Upper lobe of left lung (tissue), 6 donors: ENCODE results near the gene ANKRD34A. TPM values are rescaled to one million over a fixed set of nuclear protein-coding genes. Genes with fewer than 3 reads are reported as not detected.

Experiments used
- ATAC-seq, 2 donors: fragments of 200-7000 bp; cut with Tn5 transposase; one replicate each; pipeline ENCODE4 v1.9.1; 2022; ENCODE audit warnings: mild to moderate bottlenecking in 2 of 2, moderate library complexity in 2 of 2; ENCODE audit not compliant: low FRiP score in 2 of 2
- DNase-seq, 2 donors: peaks; one replicate each; pipeline ENCODE4 v3.0.0-alpha.2; 2019 to 2020
- H3K27ac ChIP-seq, 4 donors: fragments of 200-600 bp; sonication (generic); one replicate each; pipeline ENCODE4 v1.5.1; 2016 to 2019
- H3K27me3 ChIP-seq, 4 donors: fragments of 200-600 bp; sonication (generic); one replicate each; pipeline ENCODE4 v1.5.1; 2017 to 2019
- H3K36me3 ChIP-seq, 4 donors: fragments of 200-600 bp; sonication (generic); one replicate each; pipeline ENCODE4 v1.5.1; 2016 to 2019
- H3K4me1 ChIP-seq, 4 donors: fragments of 200-600 bp; sonication (generic); one replicate each; pipeline ENCODE4 v1.5.1; 2018 to 2019
- H3K4me3 ChIP-seq, 4 donors: fragments of 200-600 bp; sonication (generic); one replicate each; pipeline ENCODE4 v1.5.1; 2017 to 2019; ENCODE audit warnings: mild to moderate bottlenecking in 2 of 4, moderate library complexity in 1 of 4
- H3K9me3 ChIP-seq, 4 donors: fragments of 200-600 bp; sonication (generic); one replicate each; pipeline ENCODE4 v1.5.1; 2018 to 2019
- EP300 ChIP-seq, 4 donors: sonication (generic); formaldehyde crosslinking; IDR thresholded peaks; one replicate each; pipeline ENCODE4 v1.5.1; 2017; ENCODE audit warnings: antibody characterized with exemption in 4 of 4, control low read depth in 2 of 4
- POLR2A ChIP-seq, 4 donors: fragments of 450-650 bp; IDR thresholded peaks; one replicate each; pipeline ENCODE4 v1.5.1; 2016 to 2017; ENCODE audit warnings: antibody characterized with exemption in 4 of 4, mild to moderate bottlenecking in 2 of 4
- POLR2AphosphoS5 ChIP-seq, 2 donors: sonication (generic); formaldehyde crosslinking; IDR thresholded peaks; one replicate each; pipeline ENCODE4 v1.5.1; 2017; ENCODE audit warnings: antibody characterized with exemption in 2 of 2
- WGBS, 2 donors: methylation state at CpG; one replicate each; pipeline ENCODE4 v1.1.5; 2017 to 2018; 5-methylcytosine and 5-hydroxymethylcytosine counted together
- total RNA-seq, 6 donors: library from RNA; depleted of rRNA in 4 of 6; stranded (reverse); fragments of >200 nt in 4 of 6; gene quantifications; one replicate each; pipeline versions ENCODE4 v1.1.0 to v1.2.1, GENCODE V29; 2016 to 2021
- TF ChIP-seq, protein P1 (sequence below), 6 experiments: fragments of 450-650 bp in 4 of 6; fragments of 200-600 bp in 2 of 6; sonication (generic) in 2 of 6; IDR thresholded peaks; one replicate each; pipeline ENCODE4 v1.5.1; 2016 to 2019; ENCODE audit warnings: antibody characterized with exemption in 6 of 6
- donor health status: DM: no; HTN: no; CAD: no; lungs with moderate emphysema.
- donor health status: DM: no; HTN: yes; CAD: no; lungs with severe emphysema.

ANKRD34A gene
- total RNA-seq, 6 donors from 2014 or later = 0.30 to 2.6 (median 0.73) TPM

DNA sequence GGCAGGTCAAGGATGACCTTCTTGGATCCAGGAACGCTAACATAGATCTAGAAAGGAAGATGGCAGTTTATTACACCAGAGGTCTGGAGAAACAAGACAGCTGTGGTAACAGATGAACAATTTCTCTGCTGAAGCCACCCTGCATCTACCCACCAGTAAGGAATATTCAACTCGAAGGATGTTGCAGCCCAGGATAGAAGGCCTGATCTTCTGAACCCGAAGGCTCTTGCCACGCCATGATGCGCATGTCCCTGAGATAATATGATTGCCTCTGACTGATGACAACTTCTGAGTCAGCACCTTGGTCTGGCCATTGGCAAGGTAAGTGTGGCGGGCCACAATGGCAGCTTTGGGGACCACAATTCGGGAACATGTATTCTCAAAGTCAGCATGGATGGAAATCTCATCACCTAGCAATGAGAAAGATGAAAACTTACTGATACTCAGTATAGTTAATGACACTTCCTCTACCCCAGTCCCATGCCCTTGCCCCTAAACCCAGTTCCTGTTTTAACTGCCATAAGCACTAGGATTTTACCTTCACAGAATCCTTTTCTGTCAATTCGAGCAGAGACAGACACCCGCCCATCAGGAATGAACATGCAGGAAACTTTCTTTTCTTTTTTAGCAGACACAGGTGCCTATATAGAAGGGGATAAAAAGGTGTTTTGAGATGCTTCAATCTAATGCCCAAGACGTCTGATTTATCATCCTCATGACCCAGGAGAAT, 30.2 kb upstream of the ANKRD34A start:
- WGBS, 2 donors = 8 to 9% methylated on average over 10 of the region's 10 CpGs
- Histone ChIP-seq H3K27ac (peak overlapping the region; percentile 93 to 96 (median 96)), H3K27me3 (no peaks in the 10 kb centered on the region), H3K36me3 (peaks cover 26 to 43% (median 32%) of the 10 kb centered on the region in 4 donors), H3K9me3 (no peaks in the 10 kb centered on the region), H3K4me3 (peak overlapping the region; percentile 70 to 89 (median 77)), H3K4me1 (peaks cover 27 to 52% (median 34%) of the 10 kb centered on the region in 4 donors)
- ATAC-seq (no peak), DNase-seq (no peak)
- TF ChIP-seq, protein P1, sequence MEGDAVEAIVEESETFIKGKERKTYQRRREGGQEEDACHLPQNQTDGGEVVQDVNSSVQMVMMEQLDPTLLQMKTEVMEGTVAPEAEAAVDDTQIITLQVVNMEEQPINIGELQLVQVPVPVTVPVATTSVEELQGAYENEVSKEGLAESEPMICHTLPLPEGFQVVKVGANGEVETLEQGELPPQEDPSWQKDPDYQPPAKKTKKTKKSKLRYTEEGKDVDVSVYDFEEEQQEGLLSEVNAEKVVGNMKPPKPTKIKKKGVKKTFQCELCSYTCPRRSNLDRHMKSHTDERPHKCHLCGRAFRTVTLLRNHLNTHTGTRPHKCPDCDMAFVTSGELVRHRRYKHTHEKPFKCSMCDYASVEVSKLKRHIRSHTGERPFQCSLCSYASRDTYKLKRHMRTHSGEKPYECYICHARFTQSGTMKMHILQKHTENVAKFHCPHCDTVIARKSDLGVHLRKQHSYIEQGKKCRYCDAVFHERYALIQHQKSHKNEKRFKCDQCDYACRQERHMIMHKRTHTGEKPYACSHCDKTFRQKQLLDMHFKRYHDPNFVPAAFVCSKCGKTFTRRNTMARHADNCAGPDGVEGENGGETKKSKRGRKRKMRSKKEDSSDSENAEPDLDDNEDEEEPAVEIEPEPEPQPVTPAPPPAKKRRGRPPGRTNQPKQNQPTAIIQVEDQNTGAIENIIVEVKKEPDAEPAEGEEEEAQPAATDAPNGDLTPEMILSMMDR (IDR thresholded peaks at IDR 0.05) = no peak
- no peak for TF ChIP-seq EP300 (IDR thresholded peaks at IDR 0.05)
- peak; percentile 71 to 73 for TF ChIP-seq POLR2AphosphoS5 (IDR thresholded peaks at IDR 0.05)
- peak in 3 of 4 donors; percentile 5 to 39 (median 19) for TF ChIP-seq POLR2A (IDR thresholded peaks at IDR 0.05)

DNA sequence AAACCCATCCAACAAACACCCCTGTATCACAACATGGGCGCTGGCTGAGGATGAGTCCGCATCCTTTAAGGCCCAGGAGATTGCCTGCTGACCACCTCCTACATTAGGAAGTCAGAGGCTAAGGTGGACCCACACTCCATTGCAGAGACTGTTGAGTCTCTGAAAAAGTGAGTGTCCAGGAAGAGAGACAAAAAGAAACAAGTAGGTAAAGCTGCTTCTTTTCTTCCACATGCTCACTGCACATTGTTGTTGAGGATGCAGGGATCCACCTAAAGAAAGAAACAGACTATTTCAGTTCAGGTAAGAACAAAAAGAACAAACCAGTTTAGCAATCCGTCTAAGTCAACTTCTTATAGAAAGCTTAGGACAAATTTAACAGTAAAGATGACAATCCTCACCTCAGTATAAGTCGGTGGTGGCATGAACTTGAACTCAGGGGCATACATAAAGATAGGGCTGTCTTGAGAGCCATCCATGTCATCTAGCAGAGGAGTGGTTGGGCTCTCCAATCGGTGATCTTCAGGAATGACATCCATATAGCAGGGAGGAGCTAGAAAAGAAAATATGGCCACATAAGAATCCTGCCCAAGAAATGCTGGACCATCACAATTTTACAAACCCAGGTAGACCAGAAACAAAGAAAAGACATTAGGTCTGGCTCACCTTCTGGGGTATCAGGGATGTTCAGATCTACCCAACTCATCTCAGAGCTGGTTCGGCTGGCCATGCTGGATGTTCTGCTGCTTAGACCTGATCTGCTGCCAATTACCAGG, 29.4 kb upstream of the ANKRD34A start:
- Histone ChIP-seq H3K4me3 (peak overlapping the region; percentile 70 to 89 (median 77)), H3K36me3 (peaks cover 26 to 43% (median 32%) of the 10 kb centered on the region in 4 donors), H3K27ac (peak overlapping the region; percentile 93 to 96 (median 96)), H3K4me1 (peaks cover 26 to 51% (median 27%) of the 10 kb centered on the region in 4 donors), H3K27me3 (no peaks in the 10 kb centered on the region), H3K9me3 (no peaks in the 10 kb centered on the region)
- 16 to 23% methylated on average over 6 of the region's 6 CpGs for WGBS, 2 donors
- DNase-seq (peak in 1 of 2 donors; percentile 19), ATAC-seq (no peak)
- TF ChIP-seq POLR2AphosphoS5 (IDR thresholded peaks at IDR 0.05) = peak; percentile 5 to 41
- TF ChIP-seq EP300 (IDR thresholded peaks at IDR 0.05) = no peak
- TF ChIP-seq, protein P1 (IDR thresholded peaks at IDR 0.05) = no peak
- TF ChIP-seq POLR2A (IDR thresholded peaks at IDR 0.05) = peak in 3 of 4 donors; percentile 9 to 37 (median 10)

DNA sequence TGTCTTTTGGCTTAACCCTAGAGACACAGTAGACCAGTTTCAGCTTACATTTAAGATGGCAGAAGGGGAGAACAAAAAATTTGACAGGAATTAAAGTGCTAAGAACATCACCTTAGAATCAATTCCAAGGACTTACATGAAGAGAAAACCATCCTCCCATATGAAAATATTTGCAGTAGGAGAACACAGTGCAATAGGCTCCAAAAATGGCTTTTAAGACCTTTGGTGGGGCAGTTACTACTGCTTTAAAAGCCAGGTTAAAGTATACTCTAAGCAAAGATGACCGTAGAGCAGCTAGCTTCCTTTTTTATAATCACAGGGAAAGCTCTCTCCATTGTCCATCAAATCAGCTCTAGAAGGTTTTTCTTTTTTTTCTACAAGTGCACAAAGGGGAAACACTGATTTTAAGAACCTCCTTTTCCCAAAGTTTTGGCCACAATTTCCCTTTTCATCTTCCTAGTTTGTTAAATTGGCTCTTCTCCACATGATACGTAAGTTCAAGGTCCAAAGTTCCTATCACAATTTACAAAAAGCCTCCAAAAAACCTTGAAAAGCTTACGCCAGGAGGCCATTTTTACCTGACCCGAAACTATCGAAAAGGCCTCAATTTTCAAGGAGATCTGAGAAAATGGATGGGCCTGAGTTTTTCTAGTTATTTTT, 28.7 kb upstream of the ANKRD34A start:
- Histone ChIP-seq H3K27ac (peak overlapping the region; percentile 93 to 96 (median 96)), H3K4me3 (peak overlapping the region; percentile 70 to 89 (median 77)), H3K4me1 (peaks cover 23 to 50% (median 25%) of the 10 kb centered on the region in 4 donors), H3K9me3 (no peaks in the 10 kb centered on the region), H3K36me3 (peaks cover 26 to 43% (median 32%) of the 10 kb centered on the region in 4 donors), H3K27me3 (no peaks in the 10 kb centered on the region)
- WGBS, 2 donors = 15 to 29% methylated on average over 5 of the region's 5 CpGs
- ATAC-seq = no peak
- DNase-seq = no peak
- peak in 1 of 4 donors; percentile 34 for TF ChIP-seq POLR2A (IDR thresholded peaks at IDR 0.05)
- TF ChIP-seq EP300 (IDR thresholded peaks at IDR 0.05) = no peak

DNA sequence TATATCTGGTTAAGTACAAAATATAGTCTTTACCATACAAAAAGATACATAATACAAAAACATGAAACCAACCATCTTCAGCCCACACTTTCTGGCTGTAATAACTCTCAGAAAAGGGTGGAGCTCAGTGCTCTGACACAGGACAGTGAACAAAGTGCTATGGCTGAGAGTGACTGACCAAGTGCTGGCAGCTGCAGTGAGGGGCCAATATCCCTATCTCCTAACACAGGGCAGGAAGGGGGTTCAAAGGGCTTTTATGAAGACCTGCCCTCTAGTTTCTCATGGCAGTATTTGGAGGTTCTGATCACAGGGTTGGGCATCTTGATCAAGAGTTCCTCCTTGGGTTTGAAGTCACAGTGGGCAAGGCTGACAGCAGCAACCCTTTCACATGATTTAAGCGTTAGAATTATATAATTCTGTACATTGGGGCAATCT, 28.1 kb upstream of the ANKRD34A start:
- Histone ChIP-seq H3K36me3 (peaks cover 26 to 43% (median 32%) of the 10 kb centered on the region in 4 donors), H3K4me1 (peaks cover 19 to 47% (median 26%) of the 10 kb centered on the region in 4 donors), H3K27ac (peak overlapping the region; percentile 93 to 96 (median 96)), H3K9me3 (no peaks in the 10 kb centered on the region), H3K4me3 (peak overlapping the region; percentile 70 to 89 (median 77)), H3K27me3 (no peaks in the 10 kb centered on the region)
- no peak for DNase-seq
- TF ChIP-seq POLR2AphosphoS5 (IDR thresholded peaks at IDR 0.05) (peak in 1 of 2 donors; percentile 81), POLR2A (IDR thresholded peaks at IDR 0.05) (peak in 3 of 4 donors; percentile 11 to 62 (median 34)), EP300 (IDR thresholded peaks at IDR 0.05) (no peak)
- ATAC-seq = no peak
- WGBS, 2 donors = 25 to 41% methylated on average over 1 of the region's 1 CpG

DNA sequence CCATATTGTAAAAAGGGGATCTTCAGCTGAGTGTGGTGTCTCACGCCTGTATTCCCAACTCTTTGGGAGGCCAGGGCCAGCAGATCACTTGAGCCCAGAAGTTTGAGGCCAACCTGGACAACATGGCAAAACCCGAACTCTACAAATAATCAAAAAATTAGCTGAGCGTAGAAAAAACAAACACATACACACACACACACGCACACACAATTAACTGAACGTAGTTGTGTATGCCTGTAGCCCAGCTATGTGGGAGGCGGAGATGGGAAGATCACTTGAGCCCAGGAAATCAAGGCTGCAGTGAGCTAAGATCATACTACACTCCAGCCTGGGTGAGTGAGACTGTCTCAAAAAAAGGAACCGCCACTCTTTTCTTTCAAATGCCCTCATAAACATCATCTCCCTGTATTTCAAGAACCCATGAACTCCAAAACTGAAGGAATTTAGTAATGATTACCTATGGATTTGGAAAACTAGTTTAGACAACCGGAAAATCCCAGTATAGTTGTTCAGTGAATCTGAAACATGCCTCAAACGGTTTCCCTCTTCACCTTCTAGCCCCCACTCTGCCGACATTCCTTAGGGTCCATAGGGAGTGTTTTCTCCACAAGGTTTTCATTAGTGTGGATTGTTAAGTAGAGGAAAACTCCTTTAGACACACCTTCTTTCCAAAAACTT, 27.5 kb upstream of the ANKRD34A start:
- H3K4me1 ChIP-seq = peaks cover 14 to 46% (median 26%) of the 10 kb centered on the region in 4 donors
- WGBS, 2 donors = 47 to 52% methylated on average over 10 of the region's 10 CpGs

More for the DNA sequence above, 27.5 kb upstream of the ANKRD34A start:
- Histone ChIP-seq H3K9me3 (no peaks in the 10 kb centered on the region), H3K27me3 (no peaks in the 10 kb centered on the region), H3K4me3 (peak overlapping the region; percentile 70 to 89 (median 77)), H3K36me3 (peaks cover 26 to 43% (median 32%) of the 10 kb centered on the region in 4 donors), H3K27ac (peak overlapping the region; percentile 93 to 96 (median 96))
- no peak for ATAC-seq
- TF ChIP-seq POLR2AphosphoS5 (IDR thresholded peaks at IDR 0.05) = peak; percentile 70 to 95
- peak in 3 of 4 donors; percentile 31 to 80 (median 39) for TF ChIP-seq POLR2A (IDR thresholded peaks at IDR 0.05)
- no peak for TF ChIP-seq EP300 (IDR thresholded peaks at IDR 0.05)
- TF ChIP-seq, protein P1 (IDR thresholded peaks at IDR 0.05) = no peak
- peak in 1 of 2 donors; percentile 59 for DNase-seq
